Islet of Langerhans (tissue), 1 donor: Measurements from ENCODE around the gene RIPPLY3.
"Not testable (repeated sequence)": the region's sequence is repeated elsewhere in the genome, so short reads cannot be mapped to it uniquely, and the experiment has no call there.

Source experiments
- FAIRE-seq: peaks from one replicate; lab custom pipeline; 2011; peaks lifted over from hg19 to GRCh38; lab: Jason Lieb, UNC

Gene RIPPLY3

DNA sequence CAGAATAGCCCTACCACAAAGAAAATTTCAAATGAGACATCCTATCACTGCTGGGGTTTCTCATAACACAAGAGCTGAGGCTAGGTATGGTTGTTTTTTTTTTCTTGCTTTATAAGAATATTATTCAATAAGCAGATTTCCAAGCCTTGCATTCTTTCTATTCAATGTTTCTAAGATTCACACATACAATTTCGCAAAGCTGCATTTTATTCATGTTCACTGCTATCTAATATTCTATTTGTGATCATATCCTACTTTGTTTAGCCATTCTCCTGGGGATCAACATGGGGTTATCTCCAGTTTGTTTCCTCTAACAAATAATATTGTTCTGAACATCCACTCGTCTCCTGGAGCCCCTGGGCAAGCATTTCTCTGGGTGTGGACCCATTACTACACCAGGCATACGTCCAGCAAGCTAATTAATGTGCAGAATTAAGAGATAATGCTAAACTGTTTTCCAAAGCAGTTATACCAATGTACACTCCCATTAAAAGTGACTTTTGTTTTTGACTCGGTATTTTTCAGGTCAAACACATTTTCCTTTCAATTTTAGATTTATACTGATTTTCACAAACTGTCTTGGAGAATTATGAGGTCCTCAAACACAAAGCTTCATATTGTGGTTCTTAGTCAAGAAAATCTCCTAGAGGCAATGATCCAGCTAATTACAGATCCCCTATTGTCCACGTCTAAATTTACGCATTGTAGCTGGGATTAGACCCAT, 24.4 kb upstream of the RIPPLY3 start:
- no peak for FAIRE-seq

DNA sequence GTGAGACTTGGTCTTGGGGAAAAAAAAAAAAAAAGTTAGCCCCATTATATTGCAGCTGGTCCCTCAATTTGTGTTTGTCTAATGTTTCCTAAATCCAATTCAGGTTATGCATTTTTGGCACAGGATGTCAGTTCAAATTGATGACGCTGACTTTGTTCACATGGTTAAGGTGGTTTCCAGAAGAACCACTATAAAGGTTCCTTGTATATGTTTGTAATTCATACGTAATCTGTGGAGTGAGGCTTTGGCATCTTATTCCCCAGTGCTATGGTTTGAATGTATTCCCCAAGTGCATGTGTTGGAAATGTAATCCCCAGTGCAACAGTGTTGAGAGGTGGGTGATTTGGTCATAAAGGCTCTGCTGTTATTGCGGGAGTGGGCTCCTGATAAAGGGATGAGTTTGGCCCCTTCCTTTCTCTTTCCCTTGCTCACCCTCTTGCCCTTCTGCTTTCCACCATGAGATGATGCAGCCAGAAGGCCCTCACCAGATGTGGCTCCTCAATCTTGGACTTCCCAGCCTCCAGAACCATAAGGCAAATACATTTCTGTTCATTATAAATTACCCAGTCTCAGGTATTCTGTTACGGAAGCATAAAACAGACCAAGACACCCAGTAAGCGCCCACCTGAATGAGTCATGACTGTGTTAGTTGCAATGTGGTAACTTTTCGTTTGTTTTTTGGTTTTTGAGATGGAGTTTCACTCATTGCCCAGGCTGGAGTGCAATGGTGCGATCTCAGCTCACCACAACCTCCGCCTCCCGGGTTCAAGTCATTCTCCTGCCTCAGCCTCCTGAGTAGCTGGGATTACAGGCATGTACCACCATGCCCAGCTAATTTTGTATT, 20.5 kb upstream of the RIPPLY3 start:
- no peak for FAIRE-seq

DNA sequence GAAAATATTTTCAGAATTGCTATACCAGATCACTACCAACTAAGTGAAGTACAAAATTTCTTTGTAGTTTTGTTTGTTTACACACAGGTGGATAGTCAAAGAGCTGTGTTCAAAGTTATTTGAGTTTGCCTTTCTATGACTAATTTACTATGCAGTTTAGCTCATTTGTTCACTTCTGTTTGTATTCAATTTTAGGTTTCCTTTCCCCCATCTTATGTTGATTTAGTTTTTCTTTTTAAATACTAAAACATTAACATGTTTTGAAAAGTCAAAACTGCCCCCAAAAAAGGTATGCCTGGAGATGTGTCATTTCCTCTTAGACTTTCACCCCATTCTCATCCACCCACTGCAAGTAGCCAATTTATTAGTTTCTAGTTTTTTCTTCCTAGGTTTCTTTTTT, 18.7 kb upstream of the RIPPLY3 start:
- no peak for FAIRE-seq

DNA sequence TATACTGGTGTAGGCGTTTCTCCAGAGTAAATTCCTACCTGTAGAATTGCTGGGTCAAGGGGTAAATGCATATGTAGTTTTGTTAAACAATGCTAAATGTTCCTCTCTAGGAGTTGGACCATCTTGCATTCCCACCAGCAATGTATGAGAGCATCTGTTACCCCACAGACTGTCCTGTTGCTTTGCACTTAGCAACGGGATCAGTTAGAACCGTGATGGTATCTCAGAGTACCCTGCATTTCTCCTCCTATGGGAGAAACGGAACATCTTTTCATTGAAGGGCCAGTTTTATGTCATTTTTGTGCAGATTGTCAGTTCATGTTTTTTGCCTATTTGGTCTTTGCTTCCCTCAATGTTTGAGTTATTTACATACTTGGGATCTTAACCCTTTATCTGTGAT, 18.0 kb upstream of the RIPPLY3 start:
- no peak for FAIRE-seq

DNA sequence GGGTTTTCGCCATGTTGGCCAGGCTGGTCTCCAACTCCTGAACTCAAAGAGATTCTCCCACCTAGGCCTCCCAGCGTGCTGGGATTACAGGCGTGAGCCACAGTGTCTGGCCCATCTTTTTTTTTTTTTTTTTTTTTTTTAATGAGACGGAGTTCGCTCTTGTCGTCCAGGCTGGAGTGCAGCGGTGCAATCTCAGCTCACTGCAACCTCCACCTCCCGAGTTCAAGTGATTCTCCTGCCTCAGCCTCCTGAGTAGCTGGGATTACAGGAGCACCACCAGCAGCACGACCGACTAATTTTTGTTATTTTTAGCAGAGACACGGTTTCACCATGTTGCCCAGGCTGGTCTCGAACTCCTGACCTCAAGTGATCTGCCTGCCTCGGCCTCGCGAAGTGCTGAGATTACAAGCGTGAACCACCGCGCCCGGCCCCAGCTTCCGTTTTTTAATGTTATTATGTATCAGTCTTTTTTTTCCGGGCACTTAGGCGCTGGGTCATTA, 17.3 kb upstream of the RIPPLY3 start:
- FAIRE-seq = not testable (repeated sequence)

DNA sequence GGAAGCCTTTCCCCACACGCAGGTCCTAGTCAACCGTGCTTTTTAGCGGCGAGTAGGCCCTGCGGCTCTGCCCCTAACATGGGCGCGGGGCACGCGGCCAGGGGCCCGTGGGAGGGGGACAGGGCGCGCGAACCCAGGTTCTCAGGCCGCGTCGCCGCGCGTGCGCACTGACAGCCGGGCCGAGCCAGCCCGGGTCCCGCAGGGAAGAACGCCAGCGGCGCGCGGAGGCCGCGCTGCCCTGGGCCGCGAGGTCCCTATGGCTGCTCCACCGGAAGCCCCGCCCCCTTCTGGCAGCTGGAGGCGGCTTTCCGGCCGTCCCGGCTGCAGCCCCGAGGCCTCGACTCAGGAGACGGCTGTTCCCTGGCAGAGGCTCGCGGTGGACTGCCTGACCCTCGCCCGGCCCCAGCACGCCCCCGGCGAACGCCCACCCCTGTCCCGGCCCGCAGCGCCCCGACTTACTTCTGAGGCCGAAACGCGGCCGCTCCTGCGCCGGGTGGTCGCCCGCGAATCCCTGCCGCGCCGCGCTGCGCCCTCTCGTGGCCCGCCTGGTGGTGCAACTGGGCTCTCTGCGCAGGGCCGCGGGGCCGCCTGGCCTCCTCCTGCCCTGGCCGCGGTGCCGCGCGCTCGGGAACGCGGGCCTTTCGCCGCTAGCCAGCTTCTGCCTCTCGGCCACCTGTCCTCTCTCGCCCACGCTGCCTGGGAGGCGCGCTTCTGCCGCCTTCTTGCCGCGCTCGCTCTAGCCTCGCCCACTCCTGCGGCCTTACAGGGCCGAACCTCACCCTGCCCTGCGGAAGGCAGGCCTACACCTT, 16.6 kb upstream of the RIPPLY3 start:
- no peak for FAIRE-seq

DNA sequence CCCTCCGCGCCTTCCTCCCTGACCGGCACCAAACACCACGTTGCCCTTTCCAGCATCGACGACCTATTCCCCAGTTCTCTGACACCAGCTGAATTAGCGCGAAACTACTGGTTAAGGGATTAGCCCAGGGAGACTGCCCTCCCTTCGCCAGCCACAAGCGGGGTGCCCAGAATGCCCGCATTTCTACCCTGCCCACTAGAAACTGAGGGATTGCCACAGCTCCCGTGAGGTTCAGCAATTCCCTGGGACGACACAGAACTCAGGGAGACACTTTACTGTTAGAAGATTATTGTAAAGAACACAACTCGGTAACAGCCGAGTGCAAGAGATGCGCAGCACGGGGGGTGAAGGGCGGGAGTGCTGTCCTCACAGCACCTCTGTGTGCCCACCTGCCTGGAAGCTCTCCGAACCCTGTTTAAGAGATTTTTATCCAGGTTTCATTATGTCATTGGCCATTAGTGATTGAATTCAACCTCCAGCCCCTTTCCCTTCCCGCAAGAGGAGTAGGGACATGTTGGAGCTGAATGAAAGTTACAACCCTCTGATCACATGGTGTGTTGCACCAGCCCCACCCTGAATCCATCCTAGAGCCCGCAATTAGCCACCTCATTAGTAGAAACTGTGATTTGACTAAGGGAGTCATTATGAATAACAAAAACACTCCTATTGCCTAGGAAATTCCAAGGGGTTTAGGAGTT, 15.8 kb upstream of the RIPPLY3 start:
- FAIRE-seq = no peak

DNA sequence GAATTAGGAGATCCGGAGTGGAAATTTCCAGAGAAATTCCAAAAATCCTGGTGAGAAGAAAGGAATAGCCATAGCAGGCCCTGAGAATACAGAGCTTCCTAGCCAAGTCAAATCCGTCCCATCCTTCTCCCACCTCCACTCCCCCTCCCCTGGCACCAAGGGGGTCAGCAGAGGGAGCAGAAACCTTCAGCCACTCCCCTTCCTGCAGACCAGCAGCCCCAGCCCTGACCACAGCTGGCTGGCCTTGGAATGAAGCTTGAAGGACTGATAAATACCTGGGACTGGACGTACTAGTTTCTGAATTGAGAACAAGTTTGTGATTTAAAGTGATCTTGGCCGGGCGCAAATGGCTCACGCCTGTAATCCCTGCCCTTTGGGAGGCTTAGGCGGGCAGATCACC, 13.8 kb upstream of the RIPPLY3 start:
- FAIRE-seq = no peak

DNA sequence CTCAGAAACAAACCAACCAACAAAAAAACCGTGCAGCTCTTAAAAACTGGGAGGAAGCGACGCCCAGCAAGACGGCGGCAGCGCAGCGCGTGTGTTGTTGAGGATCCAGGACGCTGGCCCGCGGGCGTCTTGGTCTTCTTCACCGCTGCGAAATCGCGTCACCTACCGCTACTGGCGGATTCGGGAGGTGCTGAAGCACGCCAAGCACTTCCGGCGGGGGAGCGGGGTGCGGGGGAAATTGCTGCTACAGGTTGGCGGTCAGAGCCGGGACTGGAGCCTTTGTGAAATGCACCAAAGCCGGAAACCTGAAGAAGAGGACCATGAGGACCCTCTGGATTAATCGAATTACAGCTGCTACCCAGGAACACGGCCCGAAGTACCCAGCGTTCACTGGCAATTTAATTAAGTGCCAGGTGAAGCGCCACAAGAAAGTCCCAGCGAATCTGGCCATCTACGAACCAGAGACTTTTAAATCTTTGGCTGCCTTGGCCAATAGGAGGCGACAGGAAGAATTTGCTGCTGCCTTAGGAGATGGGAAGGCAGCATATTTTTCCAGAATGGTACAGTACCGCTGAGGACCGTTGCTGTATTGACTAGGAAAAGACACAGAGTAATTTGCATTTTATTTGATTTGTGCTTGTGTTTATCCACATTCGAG, 11.9 kb upstream of the RIPPLY3 start:
- FAIRE-seq = no peak

DNA sequence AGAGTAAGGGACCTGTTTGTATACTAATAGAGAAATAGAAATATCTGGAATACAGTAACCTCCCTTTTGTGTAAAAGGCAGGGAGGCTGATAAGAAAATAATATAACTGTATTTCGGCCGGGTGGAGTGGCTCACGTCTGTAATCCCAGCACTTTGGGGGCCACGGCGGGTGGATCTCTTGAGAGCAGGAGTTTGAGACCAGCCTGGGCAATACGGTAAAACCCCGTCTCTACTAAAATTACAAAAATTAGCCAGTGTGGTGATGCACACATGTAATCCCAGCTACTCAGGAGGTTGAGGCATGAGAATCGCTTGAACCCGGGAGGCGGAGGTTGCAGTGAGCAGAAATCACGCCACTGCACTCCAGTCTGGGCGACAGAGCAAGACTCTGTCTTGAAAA, 11.2 kb upstream of the RIPPLY3 start:
- not testable (repeated sequence) for FAIRE-seq

DNA sequence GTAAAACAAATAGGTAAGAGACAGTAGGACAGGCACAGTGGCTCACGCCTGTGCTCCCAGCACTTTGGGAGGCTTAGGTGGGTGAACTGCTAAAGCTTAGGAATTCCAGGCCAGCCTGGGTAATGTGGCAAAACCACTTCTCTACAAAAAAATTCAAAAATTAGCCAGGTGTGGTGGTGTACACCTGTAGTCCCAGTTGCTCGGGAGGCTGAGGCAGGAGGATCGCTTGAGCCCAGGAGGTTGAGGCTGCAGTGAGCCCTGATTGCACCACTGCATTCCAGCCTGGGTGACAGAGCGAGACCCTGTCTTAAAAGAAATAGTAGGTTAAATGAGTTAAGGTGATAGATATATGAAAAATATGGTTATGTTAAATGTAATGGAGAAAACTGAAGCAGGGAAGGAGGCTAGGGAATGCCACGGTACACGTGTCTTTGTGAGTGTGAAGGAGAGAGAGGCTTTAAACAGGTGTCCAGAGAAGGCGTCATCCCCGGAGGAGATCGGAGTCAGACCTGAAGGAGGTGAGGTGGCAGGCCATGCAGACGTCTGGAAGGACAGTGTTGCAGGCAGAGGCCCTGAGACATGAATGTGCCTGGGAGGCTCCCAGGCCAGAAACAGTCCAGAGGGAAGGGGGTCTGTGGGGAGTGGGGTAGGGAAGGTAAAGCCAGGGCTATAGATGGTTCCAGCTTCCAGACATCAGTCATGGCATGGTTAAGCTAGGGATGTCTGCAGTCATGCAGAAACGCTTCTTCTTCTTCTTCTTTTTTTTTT, 7.2 kb upstream of the RIPPLY3 start:
- FAIRE-seq = no peak

DNA sequence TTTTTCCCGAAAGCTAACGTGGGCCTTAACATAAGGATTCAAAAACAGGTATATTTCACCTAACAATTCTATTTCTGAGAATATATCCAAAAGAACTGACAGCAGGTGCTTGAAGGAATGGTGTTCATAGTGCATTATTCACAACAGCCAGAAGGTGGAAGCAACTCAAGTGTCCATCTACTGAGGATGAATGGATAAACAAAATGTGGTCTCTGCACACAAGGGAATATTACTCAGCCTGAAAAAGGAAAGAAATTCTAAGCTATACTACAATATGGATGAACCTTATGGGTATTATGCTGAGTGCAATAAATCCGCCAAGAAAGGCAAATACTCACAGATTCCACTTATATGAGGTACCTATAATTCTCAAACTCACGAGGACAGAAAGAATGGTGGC, 6.1 kb upstream of the RIPPLY3 start:
- FAIRE-seq = no peak

DNA sequence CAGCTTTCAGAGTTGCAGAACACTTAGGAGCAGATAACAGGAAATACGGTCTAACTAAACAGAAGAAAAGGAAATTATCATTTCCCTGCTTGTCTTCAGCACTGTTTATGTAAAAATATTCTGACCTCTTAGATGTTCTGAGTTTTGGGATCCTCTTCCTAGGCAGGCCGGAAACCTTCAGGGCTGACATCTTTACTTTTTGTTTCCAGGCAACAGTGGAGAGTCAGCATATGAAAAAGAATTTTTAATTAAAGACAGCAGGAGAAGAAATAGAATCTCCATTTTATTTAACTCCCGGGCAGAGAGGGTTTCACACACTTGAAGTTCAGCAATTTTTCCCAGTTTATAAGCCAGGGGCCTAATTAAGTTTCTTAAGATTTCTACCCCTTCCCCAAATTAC, 5.1 kb upstream of the RIPPLY3 start:
- no peak for FAIRE-seq

DNA sequence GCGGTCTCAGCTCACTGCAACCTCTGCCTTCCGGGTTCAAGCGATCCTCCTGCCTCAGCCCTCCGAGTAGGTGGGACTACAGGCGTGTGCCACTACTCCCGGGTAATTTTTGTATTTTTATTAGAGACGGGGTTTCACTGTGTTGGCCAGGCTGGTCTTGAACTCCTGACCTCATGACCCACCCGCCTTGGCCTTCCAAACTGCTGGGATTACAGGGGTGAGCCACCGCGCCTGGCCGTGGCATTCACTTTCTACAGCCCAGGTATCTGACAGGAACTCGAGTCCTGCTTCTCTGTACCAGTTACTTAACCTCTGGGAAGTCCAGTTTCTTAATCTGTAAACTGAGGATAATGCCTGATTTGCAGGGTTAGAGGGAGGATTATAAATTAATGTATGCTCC, 3.7 kb upstream of the RIPPLY3 start:
- FAIRE-seq = not testable (repeated sequence)

DNA sequence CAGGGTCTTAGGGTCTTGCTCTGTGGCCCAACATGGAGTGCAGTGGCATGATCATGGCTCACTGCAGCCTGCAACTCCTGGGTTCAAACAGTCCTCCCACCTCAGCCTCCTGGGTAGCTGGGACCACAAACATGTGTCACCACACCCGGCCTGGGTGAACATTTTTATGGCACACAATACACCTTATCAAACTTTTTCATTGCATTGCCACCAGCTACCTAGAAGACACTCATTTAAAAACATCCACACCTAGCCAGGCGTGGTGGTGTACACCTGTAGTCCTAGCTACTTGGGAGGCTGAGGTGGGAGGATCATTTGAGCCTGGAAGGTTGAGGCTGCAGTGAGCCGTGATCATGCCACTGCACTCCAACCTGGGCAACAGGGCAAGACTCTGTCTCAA, 2.6 kb upstream of the RIPPLY3 start:
- FAIRE-seq = not testable (repeated sequence)

DNA sequence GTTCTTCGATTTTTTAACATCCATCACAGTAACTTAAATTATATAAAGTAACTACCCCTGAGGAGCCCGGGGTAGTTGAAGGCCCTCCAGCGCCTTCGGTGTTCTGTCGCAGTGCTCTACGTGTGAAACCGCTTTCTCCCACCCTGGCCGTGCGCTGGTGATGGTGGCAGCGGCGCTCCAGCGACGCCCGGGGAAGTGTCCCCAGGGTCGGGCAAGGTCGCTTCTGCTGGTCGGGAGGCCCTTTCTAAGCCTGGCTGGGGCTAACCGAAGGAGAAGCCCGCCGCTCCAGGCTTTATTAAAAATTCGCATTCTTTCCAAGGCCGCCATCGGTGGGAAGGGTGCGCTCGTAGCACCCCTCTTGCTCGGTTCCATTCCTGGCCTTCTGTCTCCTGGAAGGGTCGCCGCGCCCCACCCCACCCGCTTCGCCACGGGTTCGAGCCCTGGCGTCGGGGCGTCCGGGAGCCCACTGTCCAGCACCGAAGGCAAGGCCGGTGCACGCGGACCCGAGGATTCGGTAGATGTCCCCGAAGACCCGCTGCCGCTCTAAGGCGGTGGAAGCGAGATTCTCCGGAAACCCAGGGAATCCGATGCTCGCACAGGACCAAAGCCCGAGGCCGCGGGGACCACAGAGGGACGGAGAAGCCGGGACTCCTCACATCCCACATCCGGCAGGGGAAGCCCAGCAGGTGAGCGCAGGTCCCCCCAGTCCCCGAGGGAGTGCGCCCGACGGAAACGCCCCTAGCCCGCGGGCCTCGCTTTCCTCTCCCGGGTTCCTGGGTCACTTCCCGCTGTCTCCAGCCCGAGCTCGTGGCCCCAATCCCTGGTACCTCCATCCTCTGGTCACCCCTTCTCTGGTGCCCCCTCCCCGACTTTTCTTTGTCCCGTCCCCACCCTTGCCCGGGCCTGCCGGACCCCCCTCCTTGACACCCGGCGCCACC, 685 bp upstream of the RIPPLY3 start:
- no peak for FAIRE-seq

DNA sequence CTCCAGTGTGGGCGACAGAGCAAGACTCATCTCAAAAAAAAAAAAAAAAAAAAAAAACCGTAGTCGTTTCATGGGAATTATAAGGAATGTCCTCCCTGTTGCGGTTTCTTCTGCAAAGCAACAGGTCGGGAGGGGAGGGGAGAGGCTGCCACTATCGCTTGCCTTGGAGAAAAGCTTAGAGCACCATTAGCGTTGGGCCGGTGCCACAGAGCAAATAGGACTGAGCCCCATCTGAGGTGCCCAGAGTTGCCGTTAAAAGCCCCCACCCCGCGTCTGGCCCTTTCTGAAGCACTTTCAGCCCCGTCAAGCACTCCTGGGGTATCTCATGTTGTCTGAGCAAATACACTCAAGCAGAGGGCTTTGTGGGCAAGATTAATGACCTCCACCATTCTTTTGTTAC, 2.2 kb downstream of the RIPPLY3 start:
- FAIRE-seq = no peak

DNA sequence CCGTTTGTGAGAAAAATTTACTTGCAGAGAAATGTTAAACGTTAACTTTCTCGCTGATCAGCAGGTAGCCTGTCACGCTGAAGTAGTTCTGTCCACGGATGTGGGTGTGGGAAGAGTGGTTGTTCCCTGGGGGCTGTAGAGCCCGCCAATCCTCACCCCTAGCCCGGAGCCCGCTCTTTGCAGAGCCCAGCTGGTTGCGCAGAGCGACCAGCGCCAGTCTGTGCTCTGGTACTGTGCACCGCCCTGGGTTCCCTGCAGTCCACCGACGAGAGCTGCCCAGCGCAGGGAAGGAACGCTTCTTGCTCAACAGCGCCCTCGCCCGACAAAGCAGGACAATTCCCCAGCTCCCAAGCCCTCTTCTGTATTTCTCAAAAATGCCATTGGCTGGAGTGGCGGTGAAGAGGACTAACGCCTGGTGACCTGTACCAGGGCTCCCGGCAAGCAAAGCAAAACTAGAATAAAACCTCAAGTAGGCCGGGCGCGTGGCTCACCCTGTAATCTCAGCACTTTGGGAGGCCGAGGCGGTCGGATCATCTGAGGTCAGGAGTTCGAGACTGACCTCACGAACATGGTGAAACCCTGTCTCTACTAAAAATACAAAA, 3.3 kb downstream of the RIPPLY3 start:
- peak; percentile 27 for FAIRE-seq
